Left cardiac atrium (tissue), 4 donors: Measurements from ENCODE around the gene SLC7A6. TPM values are rescaled to one million over a fixed set of nuclear protein-coding genes. Genes with fewer than 3 reads are reported as not detected.
A peak's percentile ranks its signal among the peaks of the same experiment; 100 is the strongest.

Experiments used
- ATAC-seq, 2 donors: fragments of 200-7000 bp; cut with Tn5 transposase; one replicate each; pipeline ENCODE4 v1.9.1; 2020; ENCODE audit warnings: mild to moderate bottlenecking in 2 of 2, moderate library complexity in 2 of 2
- DNase-seq: peaks from one replicate; pipeline ENCODE4 v3.0.0-alpha.2; 2020
- intact Hi-C, 2 donors: fragments of 100-400 bp; cut with DNase I; formaldehyde crosslinking; loops; one replicate each; pipeline versions ENCODE4 v1.14.1 to v1.15.1; 2022 to 2023
- long read RNA-seq: library from polyadenylated mRNA; unstranded; transcript quantifications from one replicate; pipeline ENCODE4 v2.0.0, GENCODE V29; 2021
- total RNA-seq, 2 donors: library from RNA; stranded (reverse); fragmentation: NEBNext Ultra II Directional; extraction: Animal tissue kit (Norgen Biotek cat#: 25700); gene quantifications; one replicate each; pipeline ENCODE4 v1.2.1, GENCODE V29; 2021
- donor health status: DM: no; HTN: yes; CAD: no.
- donor health status: DM: no; HTN: yes; CAD: no; lungs with severe emphysema.
- donor health status: DM: yes; HTN: yes; CAD: no.
- donor health status: Dilated cardiomyopathy.

The SLC7A6 gene
- total RNA-seq: 10 to 100 TPM; 33.0 to 51.6 TPM
- long read RNA-seq, full-length matches to known transcripts: 4 of 25 reads
- long read RNA-seq, partial matches to known transcripts: 16 of 25 reads
- long read RNA-seq, other reads (novel, unspliced or antisense): 5 of 25 reads

- peak; percentile 87 for DNase-seq
- intact Hi-C loops: loop anchor here (5.0 kb wide), 2 partner anchors 48 to 63 kb away; partner anchors contain the start of genes PRMT7 (in 2 of the 2) and SLC7A6OS (in 2 of the 2)
Observed at GRCh38 chr16:68264128-68265077, at the start of gene SLC7A6. Gene SLC7A6 (plus strand): TSS chr16:68264526. CDS start chr16:68274727, 10,201 bp downstream.

GRCh38 chr16:68214726-68215125 is 49.6 kb upstream of the SLC7A6 start:
- ATAC-seq (peak; percentile 54 to 80), DNase-seq (no peak)
- intact Hi-C loops: no loop called here

More at GRCh38 chr16:68264128-68265077, at the start of gene SLC7A6:
- peak; percentile 83 to 84 for ATAC-seq

- DNase-seq: no peak
- intact Hi-C loops: no loop called here
Observed at GRCh38 chr16:68215302-68215701, 49.0 kb upstream of the SLC7A6 start.

GRCh38 chr16:68216240-68216639 is 48.1 kb upstream of the SLC7A6 start:
- no peak for ATAC-seq
- intact Hi-C loops: no loop called here
- DNase-seq: no peak

More at GRCh38 chr16:68215302-68215701, 49.0 kb upstream of the SLC7A6 start:
- no peak for ATAC-seq

GRCh38 chr16:68217506-68217905 is 46.8 kb upstream of the SLC7A6 start:
- no peak for DNase-seq
- intact Hi-C loops: no loop called here
- ATAC-seq: no peak

GRCh38 chr16:68219725-68220351 is 44.5 kb upstream of the SLC7A6 start:
- no peak for ATAC-seq
- no peak for DNase-seq
- intact Hi-C loops: no loop called here

GRCh38 chr16:68223072-68223471 is 41.3 kb upstream of the SLC7A6 start:
- DNase-seq: no peak
- intact Hi-C loops: no loop called here
- no peak for ATAC-seq

- ATAC-seq (no peak), DNase-seq (no peak)
- intact Hi-C loops: loop anchor here (5.0 kb wide), 2 partner anchors 134 to 234 kb away; no protein-coding TSS in a partner anchor
Observed at GRCh38 chr16:68226116-68226515, 38.2 kb upstream of the SLC7A6 start.

- peak in 1 of 2 donors; percentile 5 for ATAC-seq
Observed at GRCh38 chr16:68227183-68227793, 37.0 kb upstream of the SLC7A6 start.

GRCh38 chr16:68227850-68228553 is 36.3 kb upstream of the SLC7A6 start:
- DNase-seq (no peak), ATAC-seq (no peak)
- intact Hi-C loops: loop anchor here (5.0 kb wide), 2 partner anchors 136 to 236 kb away; no protein-coding TSS in a partner anchor

More at GRCh38 chr16:68227183-68227793, 37.0 kb upstream of the SLC7A6 start:
- DNase-seq: no peak
- intact Hi-C loops: loop anchor here (5.0 kb wide), 2 partner anchors 135 to 235 kb away; no protein-coding TSS in a partner anchor

- ATAC-seq (no peak), DNase-seq (no peak)
- intact Hi-C loops: loop anchor here (5.0 kb wide), 2 partner anchors 136 to 236 kb away; no protein-coding TSS in a partner anchor
Observed at GRCh38 chr16:68228652-68229051, 35.7 kb upstream of the SLC7A6 start.

GRCh38 chr16:68229431-68230175 is 34.7 kb upstream of the SLC7A6 start:
- intact Hi-C loops: loop anchor here (5.0 kb wide), 2 partner anchors 137 to 237 kb away; no protein-coding TSS in a partner anchor
- peak; percentile 8 to 58 for ATAC-seq
- no peak for DNase-seq

GRCh38 chr16:68230176-68230571 is 34.2 kb upstream of the SLC7A6 start:
- DNase-seq (no peak), ATAC-seq (no peak)
- intact Hi-C loops: no loop called here

- ATAC-seq (no peak), DNase-seq (no peak)
- intact Hi-C loops: no loop called here
Observed at GRCh38 chr16:68230956-68231355, 33.4 kb upstream of the SLC7A6 start.

GRCh38 chr16:68231384-68232136 is 32.8 kb upstream of the SLC7A6 start:
- DNase-seq (no peak), ATAC-seq (no peak)
- intact Hi-C loops: no loop called here

GRCh38 chr16:68232335-68232734 is 32.0 kb upstream of the SLC7A6 start:
- intact Hi-C loops: no loop called here
- ATAC-seq (no peak), DNase-seq (no peak)
